HG03575 (cell line): ENCODE data around the gene OR12D2.
"Not testable (repeated sequence)": the region's sequence is repeated elsewhere in the genome, so short reads cannot be mapped to it uniquely, and the experiment has no call there.

ENCODE experiments used
- ATAC-seq: cut with Tn5 transposase; IDR thresholded peaks from one replicate; pipeline ENCODE4 v1.9.1; 2021; ENCODE audit not compliant: unreplicated experiment, insufficient number of reproducible peaks, low FRiP score; ENCODE audit errors: extremely low read depth

OR12D2 gene

GRCh38 chr6:29395331-29395730 is at the start of gene OR12D2:
OR12D2 (plus strand) TSS chr6:29395631; CDS start chr6:29396700, 1,069 bp downstream.
- no peak for ATAC-seq

- not testable (repeated sequence) for ATAC-seq
These were observed 46.1 kb upstream of the OR12D2 start for GRCh38 chr6:29349348-29349747.

GRCh38 chr6:29354980-29355379 is 40.5 kb upstream of the OR12D2 start:
- no peak for ATAC-seq

- ATAC-seq = no peak
These were observed 39.8 kb upstream of the OR12D2 start for GRCh38 chr6:29355603-29356002.

GRCh38 chr6:29368765-29369164 is 26.7 kb upstream of the OR12D2 start, which contains the start of gene OR5V1:
OR5V1 (minus strand) TSS chr6:29368865; CDS start chr6:29356195, 12,670 bp downstream.
- ATAC-seq = no peak

- ATAC-seq = no peak
These were observed 20.2 kb upstream of the OR12D2 start, which contains the start of gene OR12D3 for GRCh38 chr6:29375191-29375590. OR12D3 (minus strand) TSS chr6:29375291; CDS start chr6:29375287, 4 bp downstream.

GRCh38 chr6:29376003-29376402 is 19.4 kb upstream of the OR12D2 start:
- no peak for ATAC-seq

GRCh38 chr6:29388533-29388932 is 6.9 kb upstream of the OR12D2 start:
- no peak for ATAC-seq

- ATAC-seq = no peak
These were observed 4.1 kb downstream of the OR12D2 start for GRCh38 chr6:29399525-29399924.

- ATAC-seq = no peak
These were observed 8.4 kb downstream of the OR12D2 start for GRCh38 chr6:29403801-29404200.

GRCh38 chr6:29414588-29414987 is 19.2 kb downstream of the OR12D2 start, which contains the start of gene OR12D1:
OR12D1 (plus strand) TSS chr6:29414928.
- ATAC-seq = no peak

GRCh38 chr6:29419516-29419915 is 24.1 kb downstream of the OR12D2 start:
- ATAC-seq = no peak

GRCh38 chr6:29424168-29424567 is 28.7 kb downstream of the OR12D2 start:
- ATAC-seq = no peak

- ATAC-seq = no peak
These were observed 29.1 kb downstream of the OR12D2 start for GRCh38 chr6:29424575-29424974.

GRCh38 chr6:29425075-29425474 is 29.6 kb downstream of the OR12D2 start:
- no peak for ATAC-seq

- ATAC-seq = no peak
These were observed 31.2 kb downstream of the OR12D2 start for GRCh38 chr6:29426654-29427053.

- not testable (repeated sequence) for ATAC-seq
These were observed 41.3 kb downstream of the OR12D2 start for GRCh38 chr6:29436730-29437129.

- no peak for ATAC-seq
These were observed 43.6 kb downstream of the OR12D2 start, which contains the start of gene OR10C1 for GRCh38 chr6:29439006-29439405. OR10C1 (plus strand) TSS chr6:29439306; CDS start chr6:29440016, 710 bp downstream.

- ATAC-seq = no peak
These were observed 47.3 kb downstream of the OR12D2 start for GRCh38 chr6:29442719-29443118.

GRCh38 chr6:29444031-29444430 is 48.6 kb downstream of the OR12D2 start:
- ATAC-seq = not testable (repeated sequence)
